BLaER1 treated with 17β-estradiol and CSF1 and Interleukin-3, amounts not matched to agents 10 nM and 100 nM (cell line): ENCODE data around the gene BICRA.
"Not testable (repeated sequence)": the region's sequence is repeated elsewhere in the genome, so short reads cannot be mapped to it uniquely, and the experiment has no call there.

ENCODE experiments used
- H3K27ac ChIP-seq, 11 experiments: shearing (Covaris generic); formaldehyde crosslinking; 2 replicates each; pipeline ENCODE4 v1.8.1; 2022
- H3K27me3 ChIP-seq, 11 experiments: shearing (Covaris generic); formaldehyde crosslinking; 2 replicates each; pipeline ENCODE4 v1.8.1; 2022
- H3K36me3 ChIP-seq, 11 experiments: shearing (Covaris generic); formaldehyde crosslinking; 2 replicates each; pipeline ENCODE4 v1.8.1; 2022
- H3K4me1 ChIP-seq, 10 experiments: shearing (Covaris generic); formaldehyde crosslinking; 2 replicates each; pipeline ENCODE4 v1.8.1; 2022
- H3K4me2 ChIP-seq, 11 experiments: shearing (Covaris generic); formaldehyde crosslinking; 2 replicates each; pipeline ENCODE4 v1.8.1; 2022
- H3K4me3 ChIP-seq, 10 experiments: shearing (Covaris generic); formaldehyde crosslinking; 2 replicates each; pipeline ENCODE4 v1.8.1; 2022
- H3K9ac ChIP-seq, 11 experiments: shearing (Covaris generic); formaldehyde crosslinking; 2 replicates each; pipeline ENCODE4 v1.8.1; 2022
- H3K9me3 ChIP-seq, 11 experiments: shearing (Covaris generic); formaldehyde crosslinking; replicated peaks in 1 of 11; 2 replicates each; pipeline ENCODE4 v1.8.1; 2022
- H4K20me1 ChIP-seq, 11 experiments: shearing (Covaris generic); formaldehyde crosslinking; 2 replicates each; pipeline ENCODE4 v1.8.1; 2022
- Cebpa-rat ChIP-seq, 11 experiments: shearing (Covaris generic); IDR thresholded peaks; 2 replicates each; pipeline ENCODE4 v1.8.1; 2022

BICRA gene

GRCh38 chr19:47745010-47745901, 136.3 kb downstream of the BICRA start, which contains the start of gene NOP53:
NOP53 (plus strand) TSS chr19:47745546; CDS start chr19:47745560, 14 bp downstream.
- Histone ChIP-seq H3K4me3 (peak within 1 kb of the TSS; percentile 62 to 86 (median 78)), H3K4me1 (peaks cover 65 to 92% (median 91%) of the 10 kb centered on the region in 10 experiments), H3K36me3 (peaks cover 29 to 41% (median 37%) of the 10 kb centered on the region in 11 experiments), H3K4me2 (peak within 1 kb of the TSS; percentile 79 to 97 (median 90)), H3K9me3 (no peaks in the 10 kb centered on the region), H4K20me1 (peaks cover 24 to 44% (median 38%) of the 10 kb centered on the region in 11 experiments; a peak in 21 of 22 replicates), H3K27me3 (no peaks in the 10 kb centered on the region), H3K9ac (peak within 1 kb of the TSS; percentile 93 to 98 (median 95)), H3K27ac (peak within 1 kb of the TSS; percentile 91 to 99 (median 96))
- TF ChIP-seq Cebpa-rat (IDR thresholded peaks at IDR 0.05) = no peak

GRCh38 chr19:47746129-47746528, 137.2 kb downstream of the BICRA start:
- Histone ChIP-seq H3K4me1 (peaks cover 65 to 92% (median 92%) of the 10 kb centered on the region in 10 experiments), H3K27ac (peak overlapping the region in 9 of 11 experiments; percentile 94 to 99 (median 96); a peak in 16 of 22 replicates)
- not testable (repeated sequence) for H3K27me3 ChIP-seq

GRCh38 chr19:47749326-47749725, 140.4 kb downstream of the BICRA start:
- Histone ChIP-seq H3K9ac (peak overlapping the region; percentile 41 to 69 (median 58); a peak in 17 of 22 replicates), H3K36me3 (peaks cover 68 to 82% (median 78%) of the 10 kb centered on the region in 11 experiments)

More at GRCh38 chr19:47746129-47746528, 137.2 kb downstream of the BICRA start:
- Histone ChIP-seq H4K20me1 (peaks cover 32 to 53% (median 47%) of the 10 kb centered on the region in 11 experiments; a peak in 21 of 22 replicates), H3K36me3 (peaks cover 38 to 50% (median 46%) of the 10 kb centered on the region in 11 experiments), H3K4me2 (peak overlapping the region; percentile 79 to 97 (median 90)), H3K4me3 (peak overlapping the region; percentile 62 to 86 (median 78)), H3K9ac (peak overlapping the region; percentile 93 to 98 (median 95); a peak in 21 of 22 replicates)
- not testable (repeated sequence) for H3K9me3 ChIP-seq

GRCh38 chr19:47750752-47751151, 141.8 kb downstream of the BICRA start:
- Histone ChIP-seq H3K27me3 (no peaks in the 10 kb centered on the region), H3K36me3 (peaks cover 82 to 96% (median 92%) of the 10 kb centered on the region in 11 experiments), H3K4me1 (peaks cover 53 to 94% (median 90%) of the 10 kb centered on the region in 10 experiments), H3K4me3 (peak overlapping the region in 1 of 10 experiments; percentile 4; a peak in 2 of 20 replicates), H4K20me1 (peaks cover 63 to 99% (median 92%) of the 10 kb centered on the region in 11 experiments; a peak in 21 of 22 replicates), H3K4me2 (peak overlapping the region in 9 of 11 experiments; percentile 48 to 97 (median 85); a peak in 18 of 22 replicates), H3K9ac (peak overlapping the region in 8 of 11 experiments; percentile 14 to 69 (median 32); a peak in 7 of 22 replicates), H3K9me3 (no peaks in the 10 kb centered on the region), H3K27ac (peak overlapping the region in 1 of 11 experiments; percentile 45; a peak in 2 of 22 replicates)
- no peak for TF ChIP-seq Cebpa-rat (IDR thresholded peaks at IDR 0.05)

More at GRCh38 chr19:47749326-47749725, 140.4 kb downstream of the BICRA start:
- H3K4me1 ChIP-seq = peaks cover 59 to 92% (median 92%) of the 10 kb centered on the region in 10 experiments
- H3K4me3 ChIP-seq = peak overlapping the region in 8 of 10 experiments; percentile 37 to 61 (median 48); a peak in 12 of 20 replicates
- H3K27me3 ChIP-seq = no peaks in the 10 kb centered on the region
- peak overlapping the region; percentile 72 to 97 (median 85) for H3K4me2 ChIP-seq
- H3K9me3 ChIP-seq = no peaks in the 10 kb centered on the region
- peaks cover 62 to 85% (median 78%) of the 10 kb centered on the region in 11 experiments; a peak in 21 of 22 replicates for H4K20me1 ChIP-seq
- TF ChIP-seq Cebpa-rat (IDR thresholded peaks at IDR 0.05) = no peak
- peak overlapping the region in 8 of 11 experiments; percentile 45 to 66 (median 53); a peak in 15 of 22 replicates for H3K27ac ChIP-seq

GRCh38 chr19:47752440-47753211, 143.7 kb downstream of the BICRA start:
- peaks cover 37 to 77% (median 73%) of the 10 kb centered on the region in 10 experiments for H3K4me1 ChIP-seq
- H3K9me3 ChIP-seq = no peaks in the 10 kb centered on the region
- peaks cover 63 to 100% (median 99%) of the 10 kb centered on the region in 11 experiments; a peak in 21 of 22 replicates for H4K20me1 ChIP-seq
- no peaks in the 10 kb centered on the region for H3K27me3 ChIP-seq
- no peak for TF ChIP-seq Cebpa-rat (IDR thresholded peaks at IDR 0.05)
- H3K9ac ChIP-seq = peak overlapping the region in 9 of 11 experiments; percentile 1 to 64 (median 45); a peak in 13 of 22 replicates
- peak overlapping the region in 4 of 10 experiments; percentile 15 to 40 (median 26); a peak in 6 of 20 replicates for H3K4me3 ChIP-seq
- H3K36me3 ChIP-seq = peaks cover 92 to 100% (median 98%) of the 10 kb centered on the region in 11 experiments
- H3K27ac ChIP-seq = peak overlapping the region in 3 of 11 experiments; percentile 8 to 34 (median 18); a peak in 1 of 22 replicates
- H3K4me2 ChIP-seq = peak overlapping the region; percentile 44 to 97 (median 82)
